ENCODE data around the gene HSD17B7.

Gene HSD17B7

DNA sequence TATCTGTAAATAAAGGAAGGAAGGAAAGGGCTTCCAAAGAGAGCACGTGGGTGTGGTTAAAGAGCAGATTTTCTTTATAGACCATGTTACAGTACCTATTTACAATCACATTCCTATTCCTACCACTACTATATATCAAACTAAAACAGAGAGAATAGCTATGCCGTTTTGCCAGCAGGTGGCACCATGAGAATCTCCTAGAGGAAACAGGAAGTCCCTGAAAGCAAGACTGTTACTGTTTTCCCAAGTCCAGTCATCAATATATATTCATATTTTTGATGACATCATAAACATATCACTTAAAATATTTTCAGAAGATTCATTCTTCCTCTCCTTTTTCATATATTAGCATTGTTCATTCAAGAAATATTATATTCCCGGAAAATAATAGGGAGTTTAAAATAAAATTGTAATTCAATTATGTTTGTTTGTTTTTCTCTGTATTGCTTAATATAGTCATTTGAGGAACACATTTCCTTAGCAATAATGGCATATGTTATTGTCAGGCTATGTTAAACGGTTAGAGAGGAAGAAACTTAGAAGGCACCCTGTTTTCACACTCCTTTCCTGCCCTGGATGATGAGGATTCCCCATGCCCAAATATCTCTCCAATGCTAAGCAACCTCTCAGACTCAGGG is 63.9 kb downstream of the HSD17B7 start:
- H3K4me1 ChIP-seq (ENCODE audit: insufficient read depth, low read length), result no peaks in the 10 kb centered on the region
- no peaks in the 10 kb centered on the region for H3K9me3 ChIP-seq (ENCODE audit: low read length)

DNA sequence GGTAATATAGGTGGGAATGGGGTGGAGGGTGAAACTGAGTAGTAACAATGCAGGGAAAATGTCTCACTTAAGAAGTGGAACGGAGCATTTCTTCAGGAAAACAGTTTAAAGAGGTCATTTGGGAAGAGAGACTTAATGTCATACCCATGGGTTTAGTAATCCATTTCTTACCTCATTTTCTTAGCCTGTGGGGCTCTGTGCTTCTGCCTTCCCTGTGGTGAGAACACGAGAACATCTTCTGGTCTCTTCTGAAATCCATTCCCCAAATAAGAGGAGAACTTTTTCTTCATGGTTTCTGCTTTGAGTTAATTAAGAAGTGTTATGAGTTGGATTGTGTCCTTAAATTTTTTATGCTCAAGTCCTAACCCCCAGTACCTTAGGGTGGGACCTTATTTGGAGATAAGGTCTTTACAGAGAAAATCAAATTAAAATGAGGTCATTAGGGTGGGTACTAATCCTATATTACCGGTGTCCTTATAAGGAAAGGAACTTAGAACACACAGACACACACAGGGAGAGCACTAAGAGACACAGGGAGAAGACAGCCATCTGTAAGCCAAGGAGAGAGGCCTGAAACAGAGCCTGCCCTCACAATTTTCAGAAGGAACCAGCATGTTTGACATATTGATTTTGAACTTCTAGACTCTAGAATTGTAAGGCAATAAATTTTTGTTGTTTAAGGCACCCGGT is 65.1 kb downstream of the HSD17B7 start:
- Histone ChIP-seq H3K36me3 (ENCODE audit: insufficient read depth, low read length) (no peaks in the 10 kb centered on the region), H3K27me3 (ENCODE audit: insufficient read depth, low read length) (peaks cover 3% of the 10 kb centered on the region), H3K4me3 (ENCODE audit: low read length) (no peak overlapping the region), H3K4me1 (ENCODE audit: insufficient read depth, low read length) (no peaks in the 10 kb centered on the region), H3K9me3 (ENCODE audit: low read length) (no peaks in the 10 kb centered on the region), H2AFZ (ENCODE audit: low read depth, low read length) (no peak overlapping the region)

More for the DNA sequence above, 63.9 kb downstream of the HSD17B7 start:
- H3K27me3 ChIP-seq (ENCODE audit: insufficient read depth, low read length), result peaks cover 3% of the 10 kb centered on the region
- H3K4me3 ChIP-seq (ENCODE audit: low read length), result no peak overlapping the region
- H2AFZ ChIP-seq (ENCODE audit: low read depth, low read length), result no peak overlapping the region
- H3K36me3 ChIP-seq (ENCODE audit: insufficient read depth, low read length), result no peaks in the 10 kb centered on the region

DNA sequence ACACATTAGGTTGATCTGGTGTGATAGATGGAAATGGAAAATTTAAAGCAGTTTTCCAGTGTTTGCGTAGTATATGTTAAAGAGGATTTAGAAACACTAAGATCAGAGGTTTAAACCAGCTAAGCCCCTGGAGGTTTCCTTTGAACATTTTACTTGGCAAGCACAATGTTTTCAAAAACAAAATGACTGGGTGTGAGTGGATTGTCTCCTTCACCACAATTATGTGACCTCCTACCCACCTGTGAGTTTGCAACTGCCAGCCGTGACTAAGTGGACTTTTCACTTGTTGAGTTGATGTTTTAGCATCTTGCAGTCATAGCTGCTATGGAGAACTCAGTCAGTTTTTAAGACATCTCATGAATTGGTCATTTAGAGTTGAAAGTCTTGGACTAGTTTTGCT is 65.8 kb downstream of the HSD17B7 start:
- H3K4me1 ChIP-seq (ENCODE audit: insufficient read depth, low read length), result no peaks in the 10 kb centered on the region
- H3K4me3 ChIP-seq (ENCODE audit: low read length), result no peak overlapping the region
- H3K9me3 ChIP-seq (ENCODE audit: low read length), result no peaks in the 10 kb centered on the region
- H2AFZ ChIP-seq (ENCODE audit: low read depth, low read length), result no peak overlapping the region
- no peaks in the 10 kb centered on the region for H3K36me3 ChIP-seq (ENCODE audit: insufficient read depth, low read length)
- peaks cover 3% of the 10 kb centered on the region for H3K27me3 ChIP-seq (ENCODE audit: insufficient read depth, low read length)

DNA sequence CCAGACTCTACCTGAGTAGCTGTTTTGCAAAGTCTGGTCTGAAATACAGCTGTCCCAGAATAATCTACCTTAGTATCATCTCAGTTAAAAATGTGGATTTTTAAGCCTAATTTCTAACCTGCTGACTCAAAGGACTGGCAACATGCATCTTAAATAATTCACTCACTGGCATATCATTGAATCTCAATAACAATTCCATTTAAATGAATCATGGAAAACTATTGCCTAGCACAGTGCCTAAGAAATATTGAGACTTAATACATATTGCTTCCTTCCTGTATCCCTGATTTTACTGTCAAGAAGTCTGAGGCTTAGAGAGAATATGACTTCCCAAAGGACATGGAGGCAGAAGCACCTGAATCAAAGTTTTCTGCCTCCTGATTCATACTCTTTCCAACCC is 67.3 kb downstream of the HSD17B7 start:
- Histone ChIP-seq H3K9me3 (ENCODE audit: low read length) (no peaks in the 10 kb centered on the region), H2AFZ (ENCODE audit: low read depth, low read length) (no peak overlapping the region), H3K4me1 (ENCODE audit: insufficient read depth, low read length) (no peaks in the 10 kb centered on the region), H3K4me3 (ENCODE audit: low read length) (no peak overlapping the region), H3K27me3 (ENCODE audit: insufficient read depth, low read length) (peaks cover 3% of the 10 kb centered on the region), H3K36me3 (ENCODE audit: insufficient read depth, low read length) (no peaks in the 10 kb centered on the region)

DNA sequence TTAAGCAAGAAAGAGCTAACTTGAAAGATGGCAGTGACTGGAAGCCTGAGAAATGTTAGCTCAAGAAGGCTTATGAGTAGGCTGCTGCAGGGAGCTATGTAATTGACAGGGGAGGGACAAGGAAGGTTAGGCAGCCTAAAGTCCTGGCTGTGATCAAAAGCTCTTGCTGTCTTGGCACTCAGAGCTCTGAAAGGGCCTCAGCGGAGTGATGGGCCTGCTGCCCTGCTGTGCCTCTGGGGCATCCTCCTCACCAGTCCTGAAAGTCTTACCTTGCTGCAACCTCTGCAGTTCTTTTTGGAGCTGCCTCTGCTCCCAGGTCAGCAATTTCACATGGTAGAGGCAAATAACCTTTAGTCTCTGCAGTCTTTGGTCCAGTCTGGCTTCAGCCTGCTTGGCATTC is 68.7 kb downstream of the HSD17B7 start:
- Histone ChIP-seq H3K36me3 (ENCODE audit: insufficient read depth, low read length) (no peaks in the 10 kb centered on the region), H3K4me3 (ENCODE audit: low read length) (no peak overlapping the region), H3K9me3 (ENCODE audit: low read length) (no peaks in the 10 kb centered on the region), H3K4me1 (ENCODE audit: insufficient read depth, low read length) (no peaks in the 10 kb centered on the region), H2AFZ (ENCODE audit: low read depth, low read length) (no peak overlapping the region), H3K27me3 (ENCODE audit: insufficient read depth, low read length) (peaks cover 3% of the 10 kb centered on the region)

DNA sequence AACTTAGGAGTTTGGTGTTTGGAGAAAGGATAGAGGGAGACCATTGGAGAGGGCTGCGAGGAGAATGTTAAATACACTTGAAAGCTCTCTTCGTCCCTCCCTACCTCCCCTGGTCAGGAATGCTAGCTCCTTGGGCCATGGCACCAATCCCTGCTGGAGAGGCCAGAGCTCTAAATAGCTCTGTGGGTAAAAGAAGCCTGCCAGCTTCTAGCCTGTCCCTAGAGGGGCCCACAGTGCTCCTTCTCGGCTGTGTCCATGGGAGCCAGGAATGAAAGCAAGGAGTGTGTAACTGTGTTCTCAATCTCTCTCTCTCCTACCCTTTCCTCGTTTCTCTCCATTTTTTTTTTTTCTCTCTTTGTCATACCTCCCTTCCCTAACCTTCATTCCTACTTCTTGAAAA is 70.6 kb downstream of the HSD17B7 start, which contains the start of gene CCDC190:
CCDC190 (minus strand) TSS at position 75 of the 400 bp plus-strand sequence. CDS start 1,529 bp downstream, outside the sequence.
- Histone ChIP-seq H2AFZ (ENCODE audit: low read depth, low read length) (no peak within 1 kb of the TSS), H3K27me3 (ENCODE audit: insufficient read depth, low read length) (peaks cover 3% of the 10 kb centered on the region), H3K4me3 (ENCODE audit: low read length) (no peak within 1 kb of the TSS)

DNA sequence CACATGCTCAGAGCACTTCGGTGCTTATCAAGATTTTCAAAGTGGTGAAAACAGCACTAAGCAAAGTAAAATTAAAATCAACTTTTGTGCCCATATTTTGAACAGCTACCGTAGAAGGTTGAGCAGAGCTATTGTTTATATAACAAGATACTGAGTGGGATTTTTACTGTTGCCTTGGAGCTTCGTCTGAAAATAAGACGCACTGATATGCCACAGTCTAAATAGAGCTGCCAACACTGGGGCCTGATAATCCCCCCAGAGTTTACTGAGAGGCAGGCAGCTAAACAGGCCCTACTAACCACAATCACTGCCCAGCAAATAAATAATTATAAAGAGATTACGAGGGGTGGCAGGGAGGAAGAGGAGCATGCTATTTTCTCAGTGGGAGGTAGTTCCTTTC is 71.1 kb downstream of the HSD17B7 start:
- H3K4me3 ChIP-seq (ENCODE audit: low read length), result no peak overlapping the region
- peaks cover 3% of the 10 kb centered on the region for H3K27me3 ChIP-seq (ENCODE audit: insufficient read depth, low read length)
- no peaks in the 10 kb centered on the region for H3K36me3 ChIP-seq (ENCODE audit: insufficient read depth, low read length)
- H2AFZ ChIP-seq (ENCODE audit: low read depth, low read length), result no peak overlapping the region
- H3K4me1 ChIP-seq (ENCODE audit: insufficient read depth, low read length), result no peaks in the 10 kb centered on the region
- H3K9me3 ChIP-seq (ENCODE audit: low read length), result no peaks in the 10 kb centered on the region

More for the DNA sequence above, 70.6 kb downstream of the HSD17B7 start, which contains the start of gene CCDC190:
- Histone ChIP-seq H3K9me3 (ENCODE audit: low read length) (no peaks in the 10 kb centered on the region), H3K4me1 (ENCODE audit: insufficient read depth, low read length) (no peaks in the 10 kb centered on the region), H3K36me3 (ENCODE audit: insufficient read depth, low read length) (no peaks in the 10 kb centered on the region)

All from neuron (in vitro differentiated cells).